Tibial nerve (tissue), 4 donors: ENCODE measurements around the gene GTF2A1L.

Experiments used
- EP300 ChIP-seq, 2 donors: sonication (generic); formaldehyde crosslinking; IDR thresholded peaks; one replicate each; pipeline ENCODE4 v1.6.1; 2017; ENCODE audit warnings: antibody characterized with exemption in 2 of 2, mild to moderate bottlenecking in 1 of 2
- POLR2A ChIP-seq, 2 donors: fragments of 450-650 bp; IDR thresholded peaks; one replicate each; pipeline ENCODE4 v1.6.1; 2017; ENCODE audit warnings: antibody characterized with exemption in 2 of 2, mild to moderate bottlenecking in 2 of 2, moderate library complexity in 2 of 2
- TF ChIP-seq, protein P1 (sequence below), 5 experiments: fragments of 200-600 bp in 3 of 5; fragments of 450-650 bp in 2 of 5; sonication (generic) in 3 of 5; IDR thresholded peaks; one replicate each; pipeline ENCODE4 v1.5.1; 2016 to 2019; ENCODE audit warnings: antibody characterized with exemption in 5 of 5, mild to moderate bottlenecking in 3 of 5, moderate library complexity in 2 of 5

DNA sequence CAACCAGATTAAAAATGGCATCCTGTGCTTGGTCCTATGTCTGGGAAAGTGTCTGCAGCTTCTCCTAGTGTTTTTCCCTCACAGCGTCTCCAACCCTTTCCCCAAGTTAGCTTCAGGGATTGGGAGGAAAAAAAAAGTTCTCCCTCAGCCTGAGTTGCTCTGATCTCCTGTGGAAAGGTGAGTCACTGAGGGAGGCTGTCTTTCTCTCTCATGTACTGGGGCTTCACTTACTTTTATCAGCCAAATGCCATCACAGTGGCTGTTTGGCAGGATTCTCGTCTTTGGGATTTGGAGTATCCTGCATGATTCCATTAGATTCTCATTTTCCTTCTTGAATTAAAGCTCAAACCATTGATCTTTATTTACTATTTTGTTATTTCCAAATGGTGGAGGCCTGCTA, 18.1 kb downstream of the GTF2A1L start:
- TF ChIP-seq, protein P1, sequence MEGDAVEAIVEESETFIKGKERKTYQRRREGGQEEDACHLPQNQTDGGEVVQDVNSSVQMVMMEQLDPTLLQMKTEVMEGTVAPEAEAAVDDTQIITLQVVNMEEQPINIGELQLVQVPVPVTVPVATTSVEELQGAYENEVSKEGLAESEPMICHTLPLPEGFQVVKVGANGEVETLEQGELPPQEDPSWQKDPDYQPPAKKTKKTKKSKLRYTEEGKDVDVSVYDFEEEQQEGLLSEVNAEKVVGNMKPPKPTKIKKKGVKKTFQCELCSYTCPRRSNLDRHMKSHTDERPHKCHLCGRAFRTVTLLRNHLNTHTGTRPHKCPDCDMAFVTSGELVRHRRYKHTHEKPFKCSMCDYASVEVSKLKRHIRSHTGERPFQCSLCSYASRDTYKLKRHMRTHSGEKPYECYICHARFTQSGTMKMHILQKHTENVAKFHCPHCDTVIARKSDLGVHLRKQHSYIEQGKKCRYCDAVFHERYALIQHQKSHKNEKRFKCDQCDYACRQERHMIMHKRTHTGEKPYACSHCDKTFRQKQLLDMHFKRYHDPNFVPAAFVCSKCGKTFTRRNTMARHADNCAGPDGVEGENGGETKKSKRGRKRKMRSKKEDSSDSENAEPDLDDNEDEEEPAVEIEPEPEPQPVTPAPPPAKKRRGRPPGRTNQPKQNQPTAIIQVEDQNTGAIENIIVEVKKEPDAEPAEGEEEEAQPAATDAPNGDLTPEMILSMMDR (IDR thresholded peaks at IDR 0.05): no peak
- TF ChIP-seq EP300 (IDR thresholded peaks at IDR 0.05) (no peak), POLR2A (IDR thresholded peaks at IDR 0.05) (no peak)
